ENCODE measurements around the gene IMPG1.

The IMPG1 gene

GRCh38 chr6:76035713-76036112 is 36.7 kb downstream of the IMPG1 start:
- no peak for DNase-seq (ENCODE audit: low read depth)
- TF ChIP-seq MAX (IDR thresholded peaks at IDR 0.05; ENCODE audit: low read depth, low read length) (no peak), MYC (IDR thresholded peaks at IDR 0.05; ENCODE audit: low read depth, low read length) (no peak), POLR2A (IDR thresholded peaks at IDR 0.05; ENCODE audit: extremely low read depth, insufficient read length) (no peak), CTCF (IDR thresholded peaks at IDR 0.05; ENCODE audit: low read depth, low read length) (no peak)
- H3K4me3 ChIP-seq (ENCODE audit: low read depth, low read length) = no peak overlapping the region

- peak; percentile 6 for DNase-seq (ENCODE audit: low read depth)
- no peak overlapping the region for H3K4me3 ChIP-seq (ENCODE audit: low read depth, low read length)
- TF ChIP-seq MAX (IDR thresholded peaks at IDR 0.05; ENCODE audit: low read depth, low read length) (no peak), MYC (IDR thresholded peaks at IDR 0.05; ENCODE audit: low read depth, low read length) (no peak)
Measured at GRCh38 chr6:76026101-76026500, 46.4 kb downstream of the IMPG1 start.

- H3K4me3 ChIP-seq (ENCODE audit: low read depth, low read length) = no peak overlapping the region
- TF ChIP-seq MYC (IDR thresholded peaks at IDR 0.05; ENCODE audit: low read depth, low read length) = no peak
- TF ChIP-seq CTCF (IDR thresholded peaks at IDR 0.05; ENCODE audit: low read depth, low read length) = no peak
- no peak for TF ChIP-seq MAX (IDR thresholded peaks at IDR 0.05; ENCODE audit: low read depth, low read length)
- TF ChIP-seq POLR2A (IDR thresholded peaks at IDR 0.05; ENCODE audit: extremely low read depth, insufficient read length) = no peak
- no peak for DNase-seq (ENCODE audit: low read depth)
Measured at GRCh38 chr6:76014626-76015530, 57.6 kb downstream of the IMPG1 start.

- no peak for TF ChIP-seq POLR2A (IDR thresholded peaks at IDR 0.05; ENCODE audit: extremely low read depth, insufficient read length)
- no peak for TF ChIP-seq CTCF (IDR thresholded peaks at IDR 0.05; ENCODE audit: low read depth, low read length)
- TF ChIP-seq MAX (IDR thresholded peaks at IDR 0.05; ENCODE audit: low read depth, low read length) = no peak
- TF ChIP-seq MYC (IDR thresholded peaks at IDR 0.05; ENCODE audit: low read depth, low read length) = no peak
- no peak overlapping the region for H3K4me3 ChIP-seq (ENCODE audit: low read depth, low read length)
- DNase-seq (ENCODE audit: low read depth) = no peak
Measured at GRCh38 chr6:76004202-76004601, 68.3 kb downstream of the IMPG1 start.

GRCh38 chr6:76003686-76004085 is 68.8 kb downstream of the IMPG1 start:
- TF ChIP-seq CTCF (IDR thresholded peaks at IDR 0.05; ENCODE audit: low read depth, low read length) (no peak), POLR2A (IDR thresholded peaks at IDR 0.05; ENCODE audit: extremely low read depth, insufficient read length) (no peak), MYC (IDR thresholded peaks at IDR 0.05; ENCODE audit: low read depth, low read length) (no peak), MAX (IDR thresholded peaks at IDR 0.05; ENCODE audit: low read depth, low read length) (no peak)
- H3K4me3 ChIP-seq (ENCODE audit: low read depth, low read length) = no peak overlapping the region
- no peak for DNase-seq (ENCODE audit: low read depth)

- TF ChIP-seq CTCF (IDR thresholded peaks at IDR 0.05; ENCODE audit: low read depth, low read length) (no peak), POLR2A (IDR thresholded peaks at IDR 0.05; ENCODE audit: extremely low read depth, insufficient read length) (no peak), MYC (IDR thresholded peaks at IDR 0.05; ENCODE audit: low read depth, low read length) (no peak), MAX (IDR thresholded peaks at IDR 0.05; ENCODE audit: low read depth, low read length) (no peak)
- no peak for DNase-seq (ENCODE audit: low read depth)
- H3K4me3 ChIP-seq (ENCODE audit: low read depth, low read length) = no peak overlapping the region
Measured at GRCh38 chr6:76003113-76003512, 69.3 kb downstream of the IMPG1 start.
